Left cardiac atrium (tissue), 4 donors: ENCODE results near the gene RHOB. TPM values are rescaled to one million over a fixed set of nuclear protein-coding genes. Genes with fewer than 3 reads are reported as not detected.

Experiments
- ATAC-seq, 2 donors: fragments of 200-7000 bp; cut with Tn5 transposase; one replicate each; pipeline ENCODE4 v1.9.1; 2020; ENCODE audit warnings: mild to moderate bottlenecking in 2 of 2, moderate library complexity in 2 of 2
- DNase-seq: peaks from one replicate; pipeline ENCODE4 v3.0.0-alpha.2; 2020
- intact Hi-C, 2 donors: fragments of 100-400 bp; cut with DNase I; formaldehyde crosslinking; loops; one replicate each; pipeline versions ENCODE4 v1.14.1 to v1.15.1; 2022 to 2023
- total RNA-seq, 2 donors: library from RNA; stranded (reverse); fragmentation: NEBNext Ultra II Directional; extraction: Animal tissue kit (Norgen Biotek cat#: 25700); gene quantifications; one replicate each; pipeline ENCODE4 v1.2.1, GENCODE V29; 2021
- donor health status: DM: no; HTN: yes; CAD: no.
- donor health status: DM: no; HTN: yes; CAD: no; lungs with severe emphysema.
- donor health status: DM: yes; HTN: yes; CAD: no.
- donor health status: Dilated cardiomyopathy.

The RHOB gene
- total RNA-seq, 2 donors from 2014 or later, result 224 to 279 TPM

GRCh38 chr2:20421336-20421987 lies 25.4 kb upstream of the RHOB start:
- ATAC-seq (peak in 1 of 2 donors; percentile 31), DNase-seq (no peak)
- intact Hi-C loops, result no loop called here

- DNase-seq, result peak; percentile 91
- intact Hi-C loops, result no loop called here
- peak; percentile 84 to 89 for ATAC-seq
These were observed 24.9 kb upstream of the RHOB start for GRCh38 chr2:20421988-20422370.

GRCh38 chr2:20422402-20423271 lies 24.2 kb upstream of the RHOB start:
- peak; percentile 47 to 53 for ATAC-seq
- DNase-seq, result no peak
- intact Hi-C loops, result no loop called here

GRCh38 chr2:20423359-20423758 lies 23.5 kb upstream of the RHOB start:
- intact Hi-C loops, result no loop called here
- no peak for ATAC-seq
- no peak for DNase-seq

- intact Hi-C loops, result no loop called here
- ATAC-seq, result no peak
These were observed 23.0 kb upstream of the RHOB start for GRCh38 chr2:20423847-20424246.

GRCh38 chr2:20424300-20425290 lies 22.3 kb upstream of the RHOB start:
- ATAC-seq, result peak; percentile 14 to 40
- peak; percentile 38 for DNase-seq
- intact Hi-C loops, result no loop called here

More at GRCh38 chr2:20423847-20424246, 23.0 kb upstream of the RHOB start:
- DNase-seq, result no peak

GRCh38 chr2:20425371-20425881 lies 21.4 kb upstream of the RHOB start:
- DNase-seq (no peak), ATAC-seq (no peak)
- intact Hi-C loops, result no loop called here

DNA sequence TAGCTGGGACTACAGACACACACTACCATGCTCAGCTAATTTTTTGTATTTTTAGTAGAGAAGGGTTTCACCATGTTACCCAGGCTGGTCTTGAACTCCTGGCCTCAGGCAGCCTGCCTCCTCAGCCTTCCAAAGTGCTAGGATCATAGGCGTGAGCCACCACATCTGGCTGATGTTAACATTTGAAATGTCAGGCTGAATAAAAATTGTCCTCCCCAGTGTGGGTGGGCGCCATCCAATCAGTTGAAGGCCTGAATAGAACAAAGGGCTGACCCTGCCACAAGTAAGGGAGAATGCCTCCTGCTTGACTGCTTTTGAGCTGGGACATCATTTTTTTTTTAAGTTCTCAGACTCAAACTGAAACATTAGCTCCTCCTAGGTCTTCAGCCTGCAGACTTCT lies 21.0 kb upstream of the RHOB start:
- DNase-seq, result no peak
- no peak for ATAC-seq
- intact Hi-C loops, result no loop called here

GRCh38 chr2:20427931-20428526 lies 18.8 kb upstream of the RHOB start:
- ATAC-seq (no peak), DNase-seq (no peak)

DNA sequence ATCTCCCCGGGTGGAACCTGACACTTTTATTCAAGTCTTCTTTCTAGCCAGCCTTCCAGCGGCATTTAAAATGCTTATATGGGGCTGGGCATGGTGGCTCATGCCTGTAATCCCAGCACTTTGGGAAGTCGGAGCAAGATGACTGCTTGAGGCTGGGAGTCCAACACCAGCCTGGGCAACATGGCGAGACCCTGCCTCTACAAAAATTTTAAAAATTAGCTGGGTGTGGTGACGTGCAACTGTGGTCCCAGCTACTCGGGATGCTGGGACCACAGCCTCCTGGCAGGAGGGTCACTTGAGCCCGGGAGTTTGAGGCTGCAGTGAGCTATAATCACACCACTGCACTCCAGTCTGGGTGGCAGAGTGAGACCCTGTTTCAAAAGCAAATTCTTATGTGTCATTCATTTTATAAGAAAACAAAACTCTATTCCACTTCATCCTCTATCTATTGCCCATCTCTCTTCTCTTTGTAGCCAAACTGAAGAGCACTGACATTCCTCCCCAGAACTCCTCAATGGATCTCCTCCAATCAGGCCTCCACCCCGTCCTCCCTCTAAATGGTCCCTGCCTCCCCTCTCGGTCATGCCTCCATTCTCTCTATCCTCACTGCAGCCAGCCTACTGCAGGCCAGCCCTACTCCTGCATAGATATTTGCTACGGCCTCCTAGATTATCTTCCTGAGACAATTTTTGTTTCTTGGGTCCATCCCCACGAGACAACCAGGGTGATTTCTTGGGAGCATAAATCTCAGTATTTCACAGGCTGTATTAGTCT lies 18.0 kb upstream of the RHOB start:
- no peak for DNase-seq
- ATAC-seq, result no peak
- intact Hi-C loops, result no loop called here

More at GRCh38 chr2:20427931-20428526, 18.8 kb upstream of the RHOB start:
- intact Hi-C loops, result no loop called here

GRCh38 chr2:20429528-20429927 lies 17.3 kb upstream of the RHOB start:
- ATAC-seq, result peak in 1 of 2 donors; percentile 82
- no peak for DNase-seq
- intact Hi-C loops, result no loop called here

GRCh38 chr2:20430035-20430434 lies 16.8 kb upstream of the RHOB start:
- ATAC-seq (peak in 1 of 2 donors; percentile 9), DNase-seq (no peak)
- intact Hi-C loops, result no loop called here

DNA sequence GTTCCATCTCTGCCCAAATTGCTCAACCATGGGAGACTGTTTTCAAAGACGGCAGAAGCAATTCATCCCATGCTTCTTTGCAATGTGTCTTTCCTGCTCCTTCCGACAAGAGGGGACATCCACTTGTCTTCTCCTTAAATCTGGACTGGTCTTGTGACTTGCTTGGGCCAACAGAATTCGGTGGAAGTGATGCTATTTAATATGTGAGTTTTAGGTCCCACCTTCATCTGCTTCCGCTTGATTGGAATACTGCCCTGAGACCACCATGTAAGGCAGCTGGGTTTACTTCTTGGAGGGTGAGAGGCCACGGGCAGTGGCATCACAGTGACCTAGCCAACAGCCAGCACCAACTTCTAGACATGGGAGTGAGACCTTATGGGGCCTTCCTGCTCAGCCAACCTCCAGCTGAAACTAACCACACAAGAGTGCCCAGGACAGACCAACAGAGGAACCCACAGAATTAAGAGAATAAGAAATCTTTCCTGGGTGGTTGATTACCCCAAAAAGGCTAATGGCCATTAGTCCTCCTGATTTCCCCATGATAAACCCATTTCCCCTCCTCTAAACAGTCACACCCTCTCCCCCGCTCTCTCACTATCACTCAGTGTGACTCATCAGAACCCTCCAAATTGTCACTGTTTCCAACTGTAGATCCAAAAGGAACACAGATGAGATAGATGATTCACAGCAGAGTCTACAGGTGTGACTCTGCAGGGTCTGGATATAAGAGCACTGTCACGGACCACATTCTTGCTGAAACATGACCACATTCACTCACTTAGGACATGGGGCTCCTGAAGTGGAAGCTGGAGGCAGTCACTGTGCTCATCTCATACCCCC lies 16.2 kb upstream of the RHOB start:
- no peak for ATAC-seq
- intact Hi-C loops, result no loop called here
- no peak for DNase-seq

DNA sequence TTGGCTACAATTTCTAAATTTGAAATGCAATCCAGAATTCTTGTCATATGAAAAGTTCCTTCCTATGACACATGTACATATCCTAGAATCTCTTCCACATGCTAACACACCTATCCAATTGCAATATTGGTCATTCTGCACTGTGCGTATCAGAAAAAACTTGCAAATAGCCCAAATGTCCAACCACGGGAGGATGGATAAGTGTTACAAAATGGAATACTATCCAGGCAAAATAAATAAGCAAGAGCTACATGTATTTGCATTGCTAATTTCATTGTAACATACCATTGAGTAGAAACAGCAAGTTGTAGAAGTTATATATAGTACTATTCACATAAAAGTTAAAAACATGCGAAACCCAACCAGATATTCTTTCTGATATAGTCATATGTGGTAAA lies 15.6 kb upstream of the RHOB start:
- intact Hi-C loops, result no loop called here
- DNase-seq, result no peak
- no peak for ATAC-seq

GRCh38 chr2:20431772-20432171 lies 15.1 kb upstream of the RHOB start:
- intact Hi-C loops, result no loop called here
- ATAC-seq (no peak), DNase-seq (no peak)

DNA sequence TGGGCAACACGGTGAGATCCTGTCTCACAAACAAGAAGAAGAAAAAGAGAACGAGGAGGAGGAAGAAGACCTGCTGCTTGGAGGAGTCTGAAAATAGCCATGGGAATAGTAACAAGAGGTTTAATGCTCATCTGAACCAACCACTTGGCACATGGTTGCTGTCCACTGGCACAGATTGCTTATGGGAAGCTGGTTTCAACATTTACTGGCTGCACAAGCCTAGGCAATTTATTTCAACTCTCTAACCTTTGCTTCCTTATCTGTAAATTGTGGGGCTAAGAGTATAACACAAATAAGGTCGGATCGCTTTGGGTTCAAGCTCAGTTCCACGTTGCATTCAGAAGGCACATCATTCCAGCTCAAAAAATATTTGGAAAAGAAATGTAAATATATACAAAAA lies 14.2 kb upstream of the RHOB start:
- intact Hi-C loops, result no loop called here
- DNase-seq, result no peak
- ATAC-seq, result no peak

DNA sequence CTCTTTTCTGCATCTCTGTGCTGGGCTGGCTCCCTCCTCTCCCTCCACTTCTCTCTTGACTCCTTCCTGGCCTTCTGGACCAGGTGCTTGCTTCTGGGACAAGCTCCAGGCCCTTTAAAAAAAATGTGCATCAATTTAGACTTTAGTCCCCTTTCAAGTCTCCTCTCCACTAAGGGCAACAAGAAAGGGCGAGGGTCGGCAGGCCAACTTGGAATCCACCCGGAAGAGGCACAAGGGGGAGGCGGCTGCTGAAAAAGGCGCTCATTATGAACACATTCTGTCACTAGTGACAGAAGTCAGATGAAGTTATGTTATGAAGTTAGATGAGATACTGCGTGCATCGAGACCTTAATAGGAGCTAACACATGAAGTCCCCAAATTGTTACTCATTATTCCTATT lies 13.6 kb upstream of the RHOB start:
- DNase-seq, result no peak
- intact Hi-C loops, result no loop called here
- ATAC-seq, result no peak
